ENCODE results near the gene C5orf58.

DNA sequence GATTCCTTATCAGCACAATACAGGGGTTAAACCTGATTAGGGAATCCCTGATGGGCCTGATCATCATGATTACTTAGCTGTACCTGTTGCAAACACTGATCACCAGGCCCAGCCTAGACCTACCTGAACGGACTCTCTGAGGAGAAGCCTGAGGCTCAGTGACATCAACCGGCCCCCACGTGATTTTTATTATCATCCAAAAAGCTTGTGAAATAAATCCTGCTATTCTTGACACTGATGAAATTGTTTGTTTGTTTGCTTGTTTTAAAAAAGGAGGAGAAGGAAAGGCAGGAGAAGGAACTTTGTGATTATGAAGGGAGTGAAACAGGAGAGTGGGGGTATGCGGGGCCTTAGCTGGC lies 46.7 kb downstream of the C5orf58 start:
- TF ChIP-seq EZH2 (IDR thresholded peaks at IDR 0.05; ENCODE audit: low read length) (no peak), CTCF (optimal IDR thresholded peaks at IDR 0.05 in 1 of 3, IDR thresholded peaks at IDR 0.05 in 1 of 3, conservative IDR thresholded peaks at IDR 0.05 in 1 of 3; ENCODE audit: extremely low read depth in 1 of 3, insufficient read depth in 2 of 3, low read length in 3 of 3) (no peak)

Measured in keratinocyte (primary cell).